NCI-H526 (cell line): ENCODE results near the gene HMGN5.
A peak's percentile ranks its signal among the peaks of the same experiment; 100 is the strongest.

Experiments
- DNase-seq, 2 experiments: peaks; one replicate each; lab custom pipeline; 2025; lab: John Stamatoyannopoulos, UW

The HMGN5 gene

GRCh38 chrX:81201671-81202455, at the start of gene HMGN5, which contains the start of gene SH3BGRL:
Gene HMGN5 (minus strand): TSS chrX:81201913. CDS start chrX:81121549, 80,364 bp downstream.
Gene SH3BGRL (plus strand): TSS chrX:81202102. CDS start chrX:81202201, 99 bp downstream.
- peak; percentile 66 to 80 for DNase-seq

- DNase-seq, result no peak
Observed at GRCh38 chrX:81241753-81242152, 40.0 kb upstream of the HMGN5 start.

- DNase-seq, result no peak
Observed at GRCh38 chrX:81240701-81241331, 39.1 kb upstream of the HMGN5 start.

- DNase-seq, result no peak
Observed at GRCh38 chrX:81238166-81238565, 36.5 kb upstream of the HMGN5 start.

- no peak for DNase-seq
Observed at GRCh38 chrX:81237516-81237915, 35.8 kb upstream of the HMGN5 start.

- DNase-seq, result no peak
Observed at GRCh38 chrX:81232218-81232617, 30.5 kb upstream of the HMGN5 start.

- DNase-seq, result no peak
Observed at GRCh38 chrX:81231476-81231875, 29.8 kb upstream of the HMGN5 start.

- no peak for DNase-seq
Observed at GRCh38 chrX:81229901-81230300, 28.2 kb upstream of the HMGN5 start.

GRCh38 chrX:81229229-81229628, 27.5 kb upstream of the HMGN5 start:
- no peak for DNase-seq

GRCh38 chrX:81215685-81216084, 14.0 kb upstream of the HMGN5 start:
- no peak for DNase-seq

GRCh38 chrX:81208916-81209315, 7.2 kb upstream of the HMGN5 start:
- DNase-seq, result no peak

- no peak for DNase-seq
Observed at GRCh38 chrX:81206476-81206875, 4.8 kb upstream of the HMGN5 start.

GRCh38 chrX:81205551-81205950, 3.8 kb upstream of the HMGN5 start:
- peak; percentile 24 to 33 for DNase-seq

GRCh38 chrX:81202943-81203342, 1.2 kb upstream of the HMGN5 start:
- peak in 1 of 2 experiments; percentile 5 for DNase-seq

GRCh38 chrX:81202456-81202819, 725 bp upstream of the HMGN5 start:
- DNase-seq, result no peak

- DNase-seq, result no peak
Observed at GRCh38 chrX:81201071-81201470, 642 bp downstream of the HMGN5 start.

GRCh38 chrX:81195712-81196111, 6.0 kb downstream of the HMGN5 start:
- DNase-seq, result peak; percentile 50 to 69

GRCh38 chrX:81195259-81195658, 6.5 kb downstream of the HMGN5 start:
- DNase-seq, result no peak

GRCh38 chrX:81174286-81174685, 27.4 kb downstream of the HMGN5 start:
- peak; percentile 23 to 44 for DNase-seq

GRCh38 chrX:81168391-81168790, 33.3 kb downstream of the HMGN5 start:
- no peak for DNase-seq

GRCh38 chrX:81121513-81122363, 80.0 kb downstream of the HMGN5 start:
- DNase-seq, result peak; percentile 34 to 74

GRCh38 chrX:81120936-81121371, 80.8 kb downstream of the HMGN5 start:
- peak; percentile 38 to 53 for DNase-seq
